HepG2 (cell line): ENCODE measurements around the gene HSD11B1L. TPM values are rescaled to one million over a fixed set of nuclear protein-coding genes. Genes with fewer than 3 reads are reported as not detected.

Source experiments
- AGO1 ChIP-seq: fragments of 200-400 bp; formaldehyde crosslinking; IDR thresholded peaks from 2 replicates; pipeline ENCODE4 v1.6.1; 2017; ENCODE audit warnings: mild to moderate bottlenecking, low read depth, low read length, moderate library complexity; ENCODE audit not compliant: poor library complexity, severe bottlenecking
- CBX1 ChIP-seq: IDR thresholded peaks from one replicate; pipeline ENCODE4 v1.6.1; 2016; ENCODE audit warnings: antibody characterized with exemption, low read depth
- FOXJ3 ChIP-seq: sonication (generic); formaldehyde crosslinking; IDR thresholded peaks from 2 replicates; pipeline ENCODE4 v1.4.0; 2020; ENCODE audit warnings: missing genetic modification reagents, mild to moderate bottlenecking, borderline replicate concordance
- FUBP1 ChIP-seq: sonication (generic); formaldehyde crosslinking; IDR thresholded peaks from 2 replicates; pipeline ENCODE4 v1.5.1; 2020; ENCODE audit warnings: missing genetic modification reagents, mild to moderate bottlenecking, borderline replicate concordance
- GTF3A ChIP-seq: sonication (generic); formaldehyde crosslinking; conservative IDR thresholded peaks from 2 replicates; pipeline ENCODE4 v1.4.0; 2020; ENCODE audit warnings: mild to moderate bottlenecking, missing genetic modification reagents
- HDAC6 ChIP-seq: fragments of 200-600 bp; sonication (generic); IDR thresholded peaks from 2 replicates; pipeline ENCODE4 v1.7.0; 2017; ENCODE audit warnings: mild to moderate bottlenecking, antibody characterized with exemption, low read length, low read depth
- HMG20B ChIP-seq: conservative IDR thresholded peaks from 2 replicates; pipeline ENCODE4 v1.6.1; 2016; ENCODE audit warnings: missing genetic modification reagents, missing compliant biosample characterization
- HOMEZ ChIP-seq: IDR thresholded peaks from 2 replicates; pipeline ENCODE4 v1.6.1; 2016; ENCODE audit warnings: low read depth
- IKZF4 ChIP-seq: sonication (generic); formaldehyde crosslinking; IDR thresholded peaks from 2 replicates; pipeline ENCODE4 v1.5.1; 2020; ENCODE audit warnings: borderline replicate concordance, mild to moderate bottlenecking, low read depth, missing genetic modification reagents; ENCODE audit errors: not compliant biosample characterization
- LCORL ChIP-seq, 2 experiments: fragments of 450-650 bp in 1 of 2; sonication (generic) in 1 of 2; formaldehyde crosslinking in 1 of 2; IDR thresholded peaks; 2 replicates each; pipeline versions ENCODE4 v1.5.0 to v1.6.1; 2017 to 2020; ENCODE audit warnings: antibody characterized with exemption in 1 of 2, missing genetic modification reagents in 1 of 2
- MAF1 ChIP-seq: sonication (generic); formaldehyde crosslinking; IDR thresholded peaks from 2 replicates; pipeline ENCODE4 v1.5.0; 2020; ENCODE audit warnings: missing genetic modification reagents, borderline replicate concordance
- MAFF ChIP-seq: IDR thresholded peaks from 2 replicates; pipeline ENCODE4 v1.6.1; 2011; ENCODE audit warnings: low read depth, low read length, improper control_type of control experiment
- MXD4 ChIP-seq: IDR thresholded peaks from 2 replicates; pipeline ENCODE4 v1.6.1; 2016; ENCODE audit warnings: mild to moderate bottlenecking, missing biosample characterization, missing genetic modification reagents
- ONECUT2 ChIP-seq: sonication (generic); formaldehyde crosslinking; IDR thresholded peaks from 2 replicates; pipeline ENCODE4 v1.4.0; 2020; ENCODE audit warnings: missing genetic modification reagents
- PHF5A ChIP-seq: IDR thresholded peaks from one replicate; pipeline ENCODE4 v1.6.1; 2018; ENCODE audit warnings: low read depth, missing genetic modification reagents; ENCODE audit not compliant: unreplicated experiment
- RFXAP ChIP-seq: sonication (generic); formaldehyde crosslinking; IDR thresholded peaks from 2 replicates; pipeline ENCODE4 v1.4.0; 2020; ENCODE audit warnings: missing genetic modification reagents, borderline replicate concordance
- SP2 ChIP-seq: sonication (generic); formaldehyde crosslinking; IDR thresholded peaks from 2 replicates; pipeline ENCODE4 v1.5.1; 2020; ENCODE audit warnings: mild to moderate bottlenecking, missing genetic modification reagents
- YY1 ChIP-seq: IDR thresholded peaks from 2 replicates; pipeline ENCODE4 v1.6.1; 2011; ENCODE audit warnings: low read length, low read depth, moderate library complexity, mild to moderate bottlenecking; ENCODE audit not compliant: insufficient read depth, insufficient replicate concordance
- ZNF33A ChIP-seq: sonication (generic); formaldehyde crosslinking; IDR thresholded peaks from 2 replicates; pipeline ENCODE4 v1.5.1; 2020; ENCODE audit warnings: missing genetic modification reagents, mild to moderate bottlenecking, moderate library complexity, borderline replicate concordance
- ZNF530 ChIP-seq: sonication (generic); formaldehyde crosslinking; IDR thresholded peaks from 2 replicates; pipeline ENCODE4 v1.5.0; 2020; ENCODE audit warnings: low read depth, mild to moderate bottlenecking, missing genetic modification reagents
- ZNF644 ChIP-seq: IDR thresholded peaks from 2 replicates; pipeline ENCODE4 v1.6.1; 2016; ENCODE audit warnings: low read depth
- ZNF772 ChIP-seq: sonication (generic); formaldehyde crosslinking; IDR thresholded peaks from 2 replicates; pipeline ENCODE4 v1.5.0; 2020; ENCODE audit warnings: mild to moderate bottlenecking, missing genetic modification reagents
- polyA plus RNA-seq, 8 experiments: library from polyadenylated mRNA; depleted of rRNA in 3 of 8; stranded (reverse) in 7 of 8; unstranded in 1 of 8; fragments of >200 nt; fragmentation: Illumina TruSeq in 4 of 8; extraction: Trizol in 4 of 8; gene quantifications; 2 replicates each; pipeline versions ENCODE4 v1.2.1 to v1.2.3, GENCODE V29; 2011 to 2016; ENCODE audit warnings: low read depth in 4 of 8, missing spikeins in 1 of 8, mixed read lengths in 1 of 8; ENCODE audit not compliant: insufficient read depth in 1 of 8
- total RNA-seq, 5 experiments: library from RNA; depleted of rRNA; stranded (reverse); fragments of >200 nt; fragmentation: Illumina TruSeq; extraction: Trizol; gene quantifications; 2 replicates each; pipeline ENCODE4 v1.2.3, GENCODE V29; 2016; ENCODE audit warnings: low read depth in 1 of 5
- TF ChIP-seq, protein P1 (sequence below): sonication (generic); formaldehyde crosslinking; IDR thresholded peaks from 2 replicates; pipeline ENCODE4 v1.5.0; 2020; ENCODE audit warnings: missing genetic modification reagents
- TF ChIP-seq, protein P2 (sequence below): sonication (generic); formaldehyde crosslinking; IDR thresholded peaks from 2 replicates; pipeline ENCODE4 v1.4.0; 2020; ENCODE audit warnings: missing genetic modification reagents

The HSD11B1L gene
- total and polyA plus RNA-seq, 2 of the 13 experiments (the other 11 are each of a cell fraction or from before 2014, with no cell fraction given): 2.8 to 3.9 TPM

DNA sequence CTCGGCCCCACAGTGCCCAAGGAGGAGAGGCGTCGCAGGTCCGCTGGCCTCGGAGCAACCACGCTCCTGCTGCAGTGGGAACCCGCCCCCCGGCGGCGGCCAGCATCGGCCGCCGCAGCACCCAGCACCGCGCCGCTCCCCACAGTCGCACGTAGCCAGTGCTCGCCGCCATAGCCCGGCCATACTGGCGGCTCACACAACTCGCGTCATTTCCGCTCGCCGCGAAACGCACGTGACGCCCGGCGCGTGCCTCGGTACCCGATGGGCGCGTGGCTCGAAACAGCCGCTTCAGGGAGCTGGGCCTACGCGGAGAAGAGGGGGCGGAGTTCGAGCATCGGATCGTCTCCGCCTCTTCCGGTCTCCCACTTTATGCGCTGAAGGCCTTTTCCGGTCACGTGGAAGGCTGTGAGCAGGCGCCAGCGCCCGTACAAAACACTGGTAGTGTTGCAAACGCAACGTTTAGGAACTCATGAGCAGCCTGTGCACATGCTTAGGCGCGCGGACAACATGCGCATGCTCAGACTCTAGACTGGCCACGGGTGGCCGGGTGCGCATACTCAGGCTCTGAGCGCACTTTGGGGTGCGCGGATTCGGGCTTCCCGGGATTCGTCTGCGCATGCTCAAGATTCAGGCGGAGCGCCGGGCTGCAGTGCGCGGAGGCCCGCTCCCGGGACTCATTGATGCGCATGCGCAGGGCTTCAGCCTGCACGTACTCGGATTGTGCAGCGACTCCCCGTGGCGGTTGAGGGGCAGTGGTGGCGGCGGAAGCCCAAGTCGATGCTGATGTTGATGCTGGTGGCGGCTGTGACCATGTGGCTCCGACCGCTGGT is 39.3 kb downstream of the HSD11B1L start, which contains the start of the genes CATSPERD and LONP1 (continued):
- TF ChIP-seq IKZF4 (peak; percentile 93), ZNF530 (CRISPR knock-in tag) (no peak), MXD4 (CRISPR knock-in tag) (peak; percentile 100), FOXJ3 (CRISPR knock-in tag) (peak; percentile 79; the same call in 1 of the 2 replicates), ZNF772 (CRISPR knock-in tag) (peak; percentile 64; the same call in 1 of the 2 replicates), RFXAP (CRISPR knock-in tag) (peak; percentile 69; the same call in 1 of the 2 replicates), HOMEZ (CRISPR knock-in tag) (peak; percentile 70; the same call in 1 of the 2 replicates), MAF1 (CRISPR knock-in tag) (peak; percentile 36; the same call in 1 of the 2 replicates), FUBP1 (CRISPR knock-in tag) (no peak), LCORL (IDR thresholded peaks at IDR 0.05) (no peak), LCORL (CRISPR knock-in tag; IDR thresholded peaks at IDR 0.05) (peak; percentile 65), YY1 (peak; percentile 98), ZNF33A (peak; percentile 56; the same call in 1 of the 2 replicates), SP2 (CRISPR knock-in tag) (peak; percentile 78), ONECUT2 (CRISPR knock-in tag) (no peak), GTF3A (CRISPR knock-in tag) (0 out of 2 replicates have a peak, but pooled peaks have one; percentile 23), MAFF (no peak), HDAC6 (no peak), CBX1 (peak; percentile 83), AGO1 (peak; percentile 47), HMG20B (CRISPR knock-in tag) (0 out of 2 replicates have a peak, but pooled peaks have one; percentile 43), PHF5A (peak; percentile 84), ZNF644 (CRISPR knock-in tag) (no peak)
- TF ChIP-seq, protein P1, sequence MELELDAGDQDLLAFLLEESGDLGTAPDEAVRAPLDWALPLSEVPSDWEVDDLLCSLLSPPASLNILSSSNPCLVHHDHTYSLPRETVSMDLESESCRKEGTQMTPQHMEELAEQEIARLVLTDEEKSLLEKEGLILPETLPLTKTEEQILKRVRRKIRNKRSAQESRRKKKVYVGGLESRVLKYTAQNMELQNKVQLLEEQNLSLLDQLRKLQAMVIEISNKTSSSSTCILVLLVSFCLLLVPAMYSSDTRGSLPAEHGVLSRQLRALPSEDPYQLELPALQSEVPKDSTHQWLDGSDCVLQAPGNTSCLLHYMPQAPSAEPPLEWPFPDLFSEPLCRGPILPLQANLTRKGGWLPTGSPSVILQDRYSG: 0 out of 2 replicates have a peak, but pooled peaks have one; percentile 25
- TF ChIP-seq, protein P2, sequence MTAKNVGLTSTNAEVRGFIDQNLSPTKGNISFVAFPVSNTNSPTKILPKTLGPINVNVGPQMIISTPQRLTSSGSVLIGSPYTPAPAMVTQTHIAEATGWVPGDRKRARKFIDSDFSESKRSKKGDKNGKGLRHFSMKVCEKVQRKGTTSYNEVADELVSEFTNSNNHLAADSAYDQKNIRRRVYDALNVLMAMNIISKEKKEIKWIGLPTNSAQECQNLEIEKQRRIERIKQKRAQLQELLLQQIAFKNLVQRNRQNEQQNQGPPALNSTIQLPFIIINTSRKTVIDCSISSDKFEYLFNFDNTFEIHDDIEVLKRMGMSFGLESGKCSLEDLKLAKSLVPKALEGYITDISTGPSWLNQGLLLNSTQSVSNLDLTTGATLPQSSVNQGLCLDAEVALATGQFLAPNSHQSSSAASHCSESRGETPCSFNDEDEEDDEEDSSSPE (CRISPR knock-in tag): peak; percentile 94
